HL-60 (cell line): Measurements from ENCODE around the gene SNAP91.

ENCODE experiments used
- CTCF ChIP-seq: IDR thresholded peaks from one replicate; pipeline ENCODE4 v1.5.1; 2011; ENCODE audit warnings: low read length, control low read depth, inconsistent platforms; ENCODE audit not compliant: insufficient read depth
- POLR2AphosphoS5 ChIP-seq: IDR thresholded peaks from 2 replicates; pipeline ENCODE4 v1.6.1; 2012; ENCODE audit warnings: low read depth
- TF ChIP-seq, protein P1 (sequence below): IDR thresholded peaks from 2 replicates; pipeline ENCODE4 v1.6.1; 2012; ENCODE audit warnings: low read depth; ENCODE audit not compliant: insufficient replicate concordance

GRCh38 chr6:83758533-83758932 is 49.6 kb upstream of the SNAP91 start:
- no peak for TF ChIP-seq CTCF
- TF ChIP-seq POLR2AphosphoS5 = no peak
- TF ChIP-seq, protein P1, sequence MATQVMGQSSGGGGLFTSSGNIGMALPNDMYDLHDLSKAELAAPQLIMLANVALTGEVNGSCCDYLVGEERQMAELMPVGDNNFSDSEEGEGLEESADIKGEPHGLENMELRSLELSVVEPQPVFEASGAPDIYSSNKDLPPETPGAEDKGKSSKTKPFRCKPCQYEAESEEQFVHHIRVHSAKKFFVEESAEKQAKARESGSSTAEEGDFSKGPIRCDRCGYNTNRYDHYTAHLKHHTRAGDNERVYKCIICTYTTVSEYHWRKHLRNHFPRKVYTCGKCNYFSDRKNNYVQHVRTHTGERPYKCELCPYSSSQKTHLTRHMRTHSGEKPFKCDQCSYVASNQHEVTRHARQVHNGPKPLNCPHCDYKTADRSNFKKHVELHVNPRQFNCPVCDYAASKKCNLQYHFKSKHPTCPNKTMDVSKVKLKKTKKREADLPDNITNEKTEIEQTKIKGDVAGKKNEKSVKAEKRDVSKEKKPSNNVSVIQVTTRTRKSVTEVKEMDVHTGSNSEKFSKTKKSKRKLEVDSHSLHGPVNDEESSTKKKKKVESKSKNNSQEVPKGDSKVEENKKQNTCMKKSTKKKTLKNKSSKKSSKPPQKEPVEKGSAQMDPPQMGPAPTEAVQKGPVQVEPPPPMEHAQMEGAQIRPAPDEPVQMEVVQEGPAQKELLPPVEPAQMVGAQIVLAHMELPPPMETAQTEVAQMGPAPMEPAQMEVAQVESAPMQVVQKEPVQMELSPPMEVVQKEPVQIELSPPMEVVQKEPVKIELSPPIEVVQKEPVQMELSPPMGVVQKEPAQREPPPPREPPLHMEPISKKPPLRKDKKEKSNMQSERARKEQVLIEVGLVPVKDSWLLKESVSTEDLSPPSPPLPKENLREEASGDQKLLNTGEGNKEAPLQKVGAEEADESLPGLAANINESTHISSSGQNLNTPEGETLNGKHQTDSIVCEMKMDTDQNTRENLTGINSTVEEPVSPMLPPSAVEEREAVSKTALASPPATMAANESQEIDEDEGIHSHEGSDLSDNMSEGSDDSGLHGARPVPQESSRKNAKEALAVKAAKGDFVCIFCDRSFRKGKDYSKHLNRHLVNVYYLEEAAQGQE = no peak
